ENCODE data around the gene DENND1A.

DNA sequence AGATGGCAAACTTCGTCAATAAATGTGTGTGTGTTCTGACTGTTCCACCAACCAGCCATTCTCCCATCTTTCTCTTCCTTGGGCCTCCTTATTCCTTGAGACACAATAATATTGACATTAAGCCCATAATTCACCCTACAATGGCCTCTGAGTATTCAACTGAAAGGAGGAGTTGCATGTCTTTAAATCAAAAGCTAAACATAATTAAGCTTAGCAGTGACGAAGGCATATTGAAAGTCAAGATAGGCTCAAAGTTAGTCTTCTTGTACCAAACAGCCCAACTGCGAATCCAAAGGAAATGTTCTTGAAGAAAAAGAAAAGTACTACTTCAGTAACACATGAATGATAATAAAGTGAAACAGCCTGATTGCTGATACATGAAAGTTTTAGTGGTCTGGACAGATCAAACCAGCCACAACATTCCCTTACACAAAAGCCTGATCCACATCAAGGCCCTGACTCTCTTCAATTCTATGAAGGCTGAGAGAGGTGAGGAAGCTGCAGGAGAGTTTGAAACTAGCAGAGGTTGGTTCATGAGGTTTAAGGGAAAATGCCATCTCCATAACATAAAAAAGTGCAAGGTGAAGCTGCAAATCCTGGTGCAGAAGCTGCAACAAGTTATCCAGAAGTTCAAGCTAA lies 81.4 kb downstream of the DENND1A start:
- no peak for TF ChIP-seq POLR2AphosphoS5 (IDR thresholded peaks at IDR 0.05)
- TF ChIP-seq, protein P1, sequence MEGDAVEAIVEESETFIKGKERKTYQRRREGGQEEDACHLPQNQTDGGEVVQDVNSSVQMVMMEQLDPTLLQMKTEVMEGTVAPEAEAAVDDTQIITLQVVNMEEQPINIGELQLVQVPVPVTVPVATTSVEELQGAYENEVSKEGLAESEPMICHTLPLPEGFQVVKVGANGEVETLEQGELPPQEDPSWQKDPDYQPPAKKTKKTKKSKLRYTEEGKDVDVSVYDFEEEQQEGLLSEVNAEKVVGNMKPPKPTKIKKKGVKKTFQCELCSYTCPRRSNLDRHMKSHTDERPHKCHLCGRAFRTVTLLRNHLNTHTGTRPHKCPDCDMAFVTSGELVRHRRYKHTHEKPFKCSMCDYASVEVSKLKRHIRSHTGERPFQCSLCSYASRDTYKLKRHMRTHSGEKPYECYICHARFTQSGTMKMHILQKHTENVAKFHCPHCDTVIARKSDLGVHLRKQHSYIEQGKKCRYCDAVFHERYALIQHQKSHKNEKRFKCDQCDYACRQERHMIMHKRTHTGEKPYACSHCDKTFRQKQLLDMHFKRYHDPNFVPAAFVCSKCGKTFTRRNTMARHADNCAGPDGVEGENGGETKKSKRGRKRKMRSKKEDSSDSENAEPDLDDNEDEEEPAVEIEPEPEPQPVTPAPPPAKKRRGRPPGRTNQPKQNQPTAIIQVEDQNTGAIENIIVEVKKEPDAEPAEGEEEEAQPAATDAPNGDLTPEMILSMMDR (IDR thresholded peaks at IDR 0.05), result no peak
- TF ChIP-seq POLR2A (IDR thresholded peaks at IDR 0.05), result no peak
